GM23248 (cell line): ENCODE measurements around the gene CCDC136. TPM values are rescaled to one million over a fixed set of nuclear protein-coding genes. Genes with fewer than 3 reads are reported as not detected.
A peak's percentile ranks its signal among the peaks of the same experiment; 100 is the strongest.

Source experiments
- DNase-seq: peaks from one replicate; pipeline ENCODE4 v3.0.0-alpha.2; 2015
- H2AFZ ChIP-seq: fragments of 200-600 bp; sonication (generic); 2 replicates; pipeline ENCODE4 v1.6.1; 2016; ENCODE audit warnings: antibody characterized with exemption
- H3F3A ChIP-seq: fragments of 200-600 bp; sonication (generic); 2 replicates; pipeline ENCODE4 v1.6.1; 2016; ENCODE audit warnings: mild to moderate bottlenecking, antibody characterized with exemption, mixed run types; ENCODE audit not compliant: insufficient read depth
- H3K27ac ChIP-seq: fragments of 200-600 bp; sonication (generic); 2 replicates; pipeline ENCODE4 v1.5.1; 2016; ENCODE audit warnings: mild to moderate bottlenecking
- H3K27me3 ChIP-seq: fragments of 200-600 bp; sonication (generic); replicated peaks from 2 replicates; pipeline ENCODE4 v1.6.1; 2016; ENCODE audit warnings: mild to moderate bottlenecking; ENCODE audit not compliant: insufficient read depth
- H3K36me3 ChIP-seq: fragments of 200-600 bp; sonication (generic); 2 replicates; pipeline ENCODE4 v1.6.1; 2016; ENCODE audit warnings: low read depth, mild to moderate bottlenecking
- H3K4me1 ChIP-seq: fragments of 200-600 bp; sonication (generic); 2 replicates; pipeline ENCODE4 v1.6.1; 2016; ENCODE audit warnings: mild to moderate bottlenecking; ENCODE audit not compliant: insufficient read depth
- H3K4me2 ChIP-seq: fragments of 200-600 bp; sonication (generic); one replicate; pipeline ENCODE4 v1.6.1; 2016; ENCODE audit warnings: mild to moderate bottlenecking; ENCODE audit not compliant: unreplicated experiment
- H3K4me3 ChIP-seq: fragments of 200-600 bp; sonication (generic); 2 replicates; pipeline ENCODE4 v1.5.1; 2016; ENCODE audit warnings: mild to moderate bottlenecking
- H3K79me2 ChIP-seq: fragments of 200-600 bp; sonication (generic); 2 replicates; pipeline ENCODE4 v1.6.1; 2016; ENCODE audit warnings: mild to moderate bottlenecking; ENCODE audit not compliant: insufficient read depth
- H3K9ac ChIP-seq: fragments of 200-600 bp; sonication (generic); 2 replicates; pipeline ENCODE4 v1.6.1; 2016; ENCODE audit warnings: mild to moderate bottlenecking
- H3K9me2 ChIP-seq: fragments of 200-600 bp; sonication (generic); 2 replicates; pipeline ENCODE4 v1.6.1; 2016; ENCODE audit warnings: mixed run types, mild to moderate bottlenecking, moderate library complexity; ENCODE audit not compliant: insufficient read depth
- H3K9me3 ChIP-seq: fragments of 200-600 bp; sonication (generic); one replicate; pipeline ENCODE4 v1.6.1; 2017; ENCODE audit warnings: low read depth
- H4K20me1 ChIP-seq: fragments of 200-600 bp; sonication (generic); 2 replicates; pipeline ENCODE4 v1.6.0; 2016; ENCODE audit not compliant: insufficient read depth
- EZH2 ChIP-seq: fragments of 200-600 bp; sonication (generic); IDR thresholded peaks from 2 replicates; pipeline ENCODE4 v1.6.1; 2018; ENCODE audit warnings: antibody characterized with exemption, mild to moderate bottlenecking; ENCODE audit not compliant: insufficient read depth, poor library complexity, severe bottlenecking
- EZH2phosphoT487 ChIP-seq: fragments of 200-600 bp; sonication (generic); IDR thresholded peaks from 2 replicates; pipeline ENCODE4 v1.6.1; 2018; ENCODE audit warnings: antibody characterized with exemption, moderate library complexity, mild to moderate bottlenecking, low read depth; ENCODE audit not compliant: insufficient read depth
- WGBS, 2 experiments: methylation state at CpG; one replicate each; pipeline ENCODE4 v1.1.6; 2015 to 2017; ENCODE audit warnings: low lambda C conversion rate in 2 of 2, low coverage in 1 of 2; ENCODE audit errors: missing lambda C conversion rate in 2 of 2; 5-methylcytosine and 5-hydroxymethylcytosine counted together
- in situ Hi-C: fragments of 300-500 bp; cut with MboI; formaldehyde crosslinking; loops from 2 replicates; pipeline ENCODE4 v1.15.0; 2020
- polyA plus RNA-seq: library from polyadenylated mRNA; unstranded; fragments of >200 nt; fragmentation: Nextera tagmentation; extraction: Ambion mirVana; gene quantifications from 2 replicates; pipeline ENCODE4 v1.2.1, GENCODE V29; 2016
- total RNA-seq: library from RNA; depleted of rRNA; stranded (reverse); fragments of >200 nt; shearing (Covaris generic); gene quantifications from 2 replicates; pipeline ENCODE4 v1.2.3, GENCODE V29; 2014

The CCDC136 gene
- total and polyA plus RNA-seq, 2 experiments from 2014 or later = 3.1 to 3.9 TPM

DNA sequence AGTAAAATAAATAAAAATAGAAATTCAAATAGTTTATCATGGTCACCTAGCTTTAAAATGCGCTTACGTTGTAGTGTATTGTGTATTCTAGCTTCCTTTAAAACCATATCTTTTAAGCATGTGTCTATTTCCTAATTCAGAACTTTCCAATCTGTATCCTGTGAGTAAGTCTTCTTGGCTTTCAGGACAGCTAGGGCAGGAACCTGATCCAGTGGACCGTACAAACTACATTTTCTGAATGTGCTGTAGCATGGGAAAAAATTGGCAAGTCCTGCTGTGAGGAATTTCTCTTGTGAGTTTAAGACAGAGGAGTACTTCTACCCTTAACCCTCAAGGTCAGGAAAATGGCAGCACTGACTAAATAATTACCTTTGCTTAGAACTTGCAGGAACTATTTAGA is 28.2 kb upstream of the CCDC136 start:
- Histone ChIP-seq H2AFZ (no peak overlapping the region), H3K4me3 (no peak overlapping the region), H3K9me2 (no peaks in the 10 kb centered on the region), H3K27ac (0 out of 2 replicates have a peak overlapping the region, but pooled peaks have one; percentile 14), H3K27me3 (no peaks in the 10 kb centered on the region), H4K20me1 (no peaks in the 10 kb centered on the region), H3F3A (peaks cover 85% of the 10 kb centered on the region), H3K9me3 (no peaks in the 10 kb centered on the region), H3K4me2 (no peak overlapping the region), H3K36me3 (peaks cover 94% of the 10 kb centered on the region), H3K9ac (no peak overlapping the region), H3K4me1 (peaks cover 10% of the 10 kb centered on the region), H3K79me2 (peaks cover 100% of the 10 kb centered on the region)
- 78 to 79% methylated on average over 3 of the region's 3 CpGs for WGBS, 2 experiments
- in situ Hi-C loops = no loop called here
- no peak for TF ChIP-seq EZH2phosphoT487
- no peak for TF ChIP-seq EZH2
- peak; percentile 42 for DNase-seq

DNA sequence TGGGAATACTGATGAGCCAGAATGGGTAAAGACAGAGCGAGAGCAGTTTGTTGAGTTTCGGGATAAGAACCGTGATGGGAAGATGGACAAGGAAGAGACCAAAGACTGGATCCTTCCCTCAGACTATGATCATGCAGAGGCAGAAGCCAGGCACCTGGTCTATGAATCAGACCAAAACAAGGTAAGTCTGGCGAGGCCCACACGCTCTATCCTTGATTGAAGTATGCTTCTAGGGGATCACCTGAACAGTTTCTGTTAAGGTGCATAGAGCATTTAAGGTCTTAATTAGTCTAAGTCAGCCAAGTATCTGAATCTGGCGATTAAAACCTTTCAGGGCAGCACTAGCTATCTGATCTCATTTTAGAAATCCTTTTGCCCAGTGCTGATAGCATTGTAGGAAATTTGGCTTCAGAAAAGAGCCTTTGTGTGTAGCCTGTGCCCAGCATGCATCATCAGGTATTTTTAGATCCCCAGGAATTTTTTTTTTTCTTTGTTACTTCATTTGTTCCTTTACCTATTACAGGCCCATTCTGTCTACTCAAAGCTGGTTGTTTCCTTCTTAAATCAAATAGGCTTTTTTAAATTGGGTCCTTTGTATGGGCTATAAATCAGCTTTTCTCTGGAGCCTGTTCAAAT is 24.2 kb upstream of the CCDC136 start:
- Histone ChIP-seq H3K36me3 (peaks cover 95% of the 10 kb centered on the region), H3K27ac (no peak overlapping the region)

DNA sequence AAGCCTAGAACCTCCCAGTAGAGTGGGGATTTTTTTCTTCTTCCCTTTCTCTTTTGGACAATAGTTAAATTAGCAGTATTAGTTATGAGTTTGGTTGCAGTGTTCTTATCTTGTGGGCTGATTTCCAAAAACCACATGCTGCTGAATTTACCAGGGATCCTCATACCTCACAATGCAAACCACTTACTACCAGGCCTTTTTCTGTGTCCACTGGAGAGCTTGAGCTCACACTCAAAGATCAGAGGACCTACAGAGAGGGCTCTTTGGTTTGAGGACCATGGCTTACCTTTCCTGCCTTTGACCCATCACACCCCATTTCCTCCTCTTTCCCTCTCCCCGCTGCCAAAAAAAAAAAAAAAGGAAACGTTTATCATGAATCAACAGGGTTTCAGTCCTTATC is 21.5 kb upstream of the CCDC136 start:
- no peak overlapping the region for H3K27ac ChIP-seq
- no peak for TF ChIP-seq EZH2
- no peak for TF ChIP-seq EZH2phosphoT487

More for the DNA sequence above, 24.2 kb upstream of the CCDC136 start:
- no peak overlapping the region for H3K4me2 ChIP-seq
- H3K9me3 ChIP-seq = no peaks in the 10 kb centered on the region
- H2AFZ ChIP-seq = no peak overlapping the region
- H3K4me3 ChIP-seq = no peak overlapping the region
- H3K9me2 ChIP-seq = no peaks in the 10 kb centered on the region
- no peaks in the 10 kb centered on the region for H3K4me1 ChIP-seq
- TF ChIP-seq EZH2phosphoT487 (no peak), EZH2 (no peak)
- peaks cover 90% of the 10 kb centered on the region for H3F3A ChIP-seq
- no peaks in the 10 kb centered on the region for H3K27me3 ChIP-seq
- no peak for DNase-seq
- 98 to 99% methylated on average over 6 of the region's 6 CpGs for WGBS, 2 experiments
- H3K79me2 ChIP-seq = peaks cover 92% of the 10 kb centered on the region
- H3K9ac ChIP-seq = no peak overlapping the region
- peaks cover 8% of the 10 kb centered on the region for H4K20me1 ChIP-seq
- in situ Hi-C loops = no loop called here

DNA sequence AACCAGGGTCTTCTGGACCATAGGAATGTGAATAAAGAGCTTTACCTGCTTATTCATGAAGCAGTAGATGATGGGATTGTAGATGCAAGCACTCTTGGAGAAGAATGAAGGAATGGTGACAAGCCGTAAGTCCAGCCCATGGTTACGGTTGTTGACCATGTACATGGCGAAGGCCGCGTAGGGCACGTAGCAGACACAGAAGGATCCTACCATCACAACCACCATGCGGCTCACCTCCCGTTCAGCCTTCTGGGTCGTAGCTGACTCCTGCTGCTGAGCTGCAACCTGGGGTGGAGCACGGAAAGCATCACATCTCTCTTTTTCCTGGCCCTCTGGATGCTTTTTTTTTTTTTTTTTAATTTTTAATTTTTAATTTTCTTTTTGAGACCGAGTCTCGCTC is 18.2 kb upstream of the CCDC136 start:
- no peak overlapping the region for H2AFZ ChIP-seq
- H4K20me1 ChIP-seq = peaks cover 8% of the 10 kb centered on the region
- no peaks in the 10 kb centered on the region for H3K4me1 ChIP-seq
- H3K27ac ChIP-seq = no peak overlapping the region
- peaks cover 64% of the 10 kb centered on the region for H3K36me3 ChIP-seq
- WGBS, 2 experiments = 94% methylated on average over 11 to 12 of the region's 12 CpGs
- no peak overlapping the region for H3K9ac ChIP-seq
- TF ChIP-seq EZH2phosphoT487 = no peak
- no peak for TF ChIP-seq EZH2
- H3K79me2 ChIP-seq = peaks cover 32% of the 10 kb centered on the region
- H3K27me3 ChIP-seq = no peaks in the 10 kb centered on the region
- peaks cover 9% of the 10 kb centered on the region for H3K9me3 ChIP-seq
- H3K4me3 ChIP-seq = no peak overlapping the region
- peaks cover 89% of the 10 kb centered on the region for H3F3A ChIP-seq
- H3K9me2 ChIP-seq = no peaks in the 10 kb centered on the region
- in situ Hi-C loops = no loop called here
- no peak for DNase-seq
- no peak overlapping the region for H3K4me2 ChIP-seq

More for the DNA sequence above, 21.5 kb upstream of the CCDC136 start:
- H3K27me3 ChIP-seq = no peaks in the 10 kb centered on the region
- 86 to 91% methylated on average over 2 of the region's 2 CpGs for WGBS, 2 experiments
- H3K36me3 ChIP-seq = peaks cover 96% of the 10 kb centered on the region
- H3F3A ChIP-seq = peaks cover 91% of the 10 kb centered on the region
- no peak overlapping the region for H3K4me2 ChIP-seq
- no peaks in the 10 kb centered on the region for H3K4me1 ChIP-seq
- no peak overlapping the region for H3K4me3 ChIP-seq
- no peaks in the 10 kb centered on the region for H3K9me3 ChIP-seq
- in situ Hi-C loops = no loop called here
- H3K9me2 ChIP-seq = no peaks in the 10 kb centered on the region
- H2AFZ ChIP-seq = no peak overlapping the region
- peaks cover 66% of the 10 kb centered on the region for H3K79me2 ChIP-seq
- no peak overlapping the region for H3K9ac ChIP-seq
- peaks cover 8% of the 10 kb centered on the region for H4K20me1 ChIP-seq
- no peak for DNase-seq
